HEK293 (cell line): Measurements from ENCODE around the gene ERVMER34-1.

Experiments
- FEZF1 ChIP-seq: fragments of 450-650 bp; formaldehyde crosslinking; IDR thresholded peaks from 2 replicates; pipeline ENCODE4 v1.5.1; 2016; ENCODE audit warnings: missing biosample characterization, missing genetic modification characterization
- KLF1 ChIP-seq: fragments of 450-650 bp; formaldehyde crosslinking; IDR thresholded peaks from 2 replicates; pipeline ENCODE4 v1.5.1; 2016; ENCODE audit warnings: missing biosample characterization, missing genetic modification characterization
- KLF10 ChIP-seq: fragments of 450-650 bp; IDR thresholded peaks from 2 replicates; pipeline ENCODE4 v1.5.1; 2018; ENCODE audit warnings: missing biosample characterization, mild to moderate bottlenecking, missing genetic modification characterization
- PRDM10 ChIP-seq: fragments of 450-650 bp; formaldehyde crosslinking; IDR thresholded peaks from 2 replicates; pipeline ENCODE4 v1.5.1; 2016; ENCODE audit warnings: missing biosample characterization, missing genetic modification characterization
- WT1 ChIP-seq: fragments of 450-650 bp; formaldehyde crosslinking; IDR thresholded peaks from 2 replicates; pipeline ENCODE4 v1.5.1; 2016; ENCODE audit warnings: missing biosample characterization, missing genetic modification characterization
- ZBTB10 ChIP-seq: fragments of 450-650 bp; formaldehyde crosslinking; IDR thresholded peaks from 2 replicates; pipeline ENCODE4 v1.5.1; 2016; ENCODE audit warnings: missing biosample characterization, missing genetic modification characterization
- ZBTB17 ChIP-seq: fragments of 450-650 bp; formaldehyde crosslinking; IDR thresholded peaks from 2 replicates; pipeline ENCODE4 v1.5.1; 2016; ENCODE audit warnings: missing biosample characterization, missing genetic modification characterization
- ZBTB20 ChIP-seq: fragments of 450-650 bp; formaldehyde crosslinking; IDR thresholded peaks from 2 replicates; pipeline ENCODE4 v1.5.1; 2016; ENCODE audit warnings: missing biosample characterization, missing genetic modification characterization
- ZBTB7A ChIP-seq: fragments of 450-650 bp; formaldehyde crosslinking; IDR thresholded peaks from 2 replicates; pipeline ENCODE4 v1.5.1; 2016; ENCODE audit warnings: low read depth, missing biosample characterization, missing genetic modification characterization
- ZEB2 ChIP-seq: fragments of 450-650 bp; formaldehyde crosslinking; IDR thresholded peaks from 2 replicates; pipeline ENCODE4 v1.5.1; 2016; ENCODE audit warnings: missing biosample characterization, missing genetic modification characterization
- ZNF112 ChIP-seq: fragments of 450-650 bp; formaldehyde crosslinking; IDR thresholded peaks from 2 replicates; pipeline ENCODE4 v1.5.0; 2017; ENCODE audit warnings: missing biosample characterization, missing genetic modification characterization
- ZNF155 ChIP-seq: fragments of 450-650 bp; formaldehyde crosslinking; IDR thresholded peaks from 2 replicates; pipeline ENCODE4 v1.5.1; 2016; ENCODE audit warnings: missing biosample characterization, missing genetic modification characterization
- ZNF19 ChIP-seq: fragments of 450-650 bp; formaldehyde crosslinking; IDR thresholded peaks from 2 replicates; pipeline ENCODE4; 2016; ENCODE audit warnings: missing biosample characterization, missing genetic modification characterization, low read depth
- ZNF335 ChIP-seq: fragments of 450-650 bp; formaldehyde crosslinking; conservative IDR thresholded peaks from 2 replicates; pipeline ENCODE4 v1.5.1; 2016; ENCODE audit warnings: missing biosample characterization, missing genetic modification characterization
- ZNF354C ChIP-seq: fragments of 450-650 bp; formaldehyde crosslinking; IDR thresholded peaks from 2 replicates; pipeline ENCODE4 v1.5.1; 2016; ENCODE audit warnings: missing biosample characterization, missing genetic modification characterization, low read depth, borderline replicate concordance
- ZNF394 ChIP-seq: fragments of 450-650 bp; formaldehyde crosslinking; IDR thresholded peaks from 2 replicates; pipeline ENCODE4 v1.5.1; 2016; ENCODE audit warnings: missing biosample characterization, missing genetic modification characterization, mild to moderate bottlenecking, moderate library complexity, borderline replicate concordance
- ZNF510 ChIP-seq: fragments of 450-650 bp; formaldehyde crosslinking; IDR thresholded peaks from 2 replicates; pipeline ENCODE4 v1.5.1; 2018; ENCODE audit warnings: mild to moderate bottlenecking, missing genetic modification characterization, missing biosample characterization; ENCODE audit not compliant: insufficient replicate concordance
- ZNF548 ChIP-seq: fragments of 450-650 bp; formaldehyde crosslinking; IDR thresholded peaks from 2 replicates; pipeline ENCODE4 v1.5.1; 2016; ENCODE audit warnings: missing biosample characterization, missing genetic modification characterization
- ZNF645 ChIP-seq: fragments of 450-650 bp; formaldehyde crosslinking; IDR thresholded peaks from 2 replicates; pipeline ENCODE4; 2016; ENCODE audit warnings: missing biosample characterization, missing genetic modification characterization
- ZNF660 ChIP-seq: fragments of 450-650 bp; IDR thresholded peaks from 2 replicates; pipeline ENCODE4 v1.5.1; 2018; ENCODE audit warnings: missing biosample characterization, mild to moderate bottlenecking, missing genetic modification characterization
- ZNF791 ChIP-seq: fragments of 450-650 bp; formaldehyde crosslinking; IDR thresholded peaks from 2 replicates; pipeline ENCODE4 v1.5.1; 2016; ENCODE audit warnings: missing biosample characterization, missing genetic modification characterization
- ZSCAN23 ChIP-seq: fragments of 450-650 bp; formaldehyde crosslinking; IDR thresholded peaks from 2 replicates; pipeline ENCODE4 v1.5.1; 2016; ENCODE audit warnings: missing biosample characterization, missing genetic modification characterization
- TF ChIP-seq, protein P1 (sequence below): fragments of 450-650 bp; formaldehyde crosslinking; IDR thresholded peaks from 2 replicates; pipeline ENCODE4 v1.5.1; 2016; ENCODE audit warnings: missing biosample characterization, missing genetic modification characterization
- TF ChIP-seq, protein P2 (sequence below): fragments of 450-650 bp; formaldehyde crosslinking; IDR thresholded peaks from 2 replicates; pipeline ENCODE4 v1.5.1; 2016; ENCODE audit warnings: missing biosample characterization, missing genetic modification characterization

ERVMER34-1 gene

GRCh38 chr4:52721968-52722815 lies 29.0 kb downstream of the ERVMER34-1 start (continued):
- TF ChIP-seq KLF10 (peak; percentile 59; the same call in 1 of the 2 replicates), ZEB2 (tag by site-specific recombination) (0 out of 2 replicates have a peak, but pooled peaks have one; percentile 38), ZSCAN23 (no peak), ZNF791 (tag by site-specific recombination) (no peak), FEZF1 (no peak), ZNF354C (tag by site-specific recombination) (no peak), ZBTB10 (tag by site-specific recombination) (peak; percentile 19; the same call in 1 of the 2 replicates), ZNF660 (tag by site-specific recombination) (0 out of 2 replicates have a peak, but pooled peaks have one; percentile 25), ZBTB17 (tag by site-specific recombination) (peak; percentile 15; the same call in 1 of the 2 replicates), ZNF510 (tag by site-specific recombination) (no peak), PRDM10 (tag by site-specific recombination) (peak; percentile 57), ZBTB20 (peak; percentile 87), ZNF155 (tag by site-specific recombination) (no peak), ZNF335 (tag by site-specific recombination) (peak; percentile 77), ZNF112 (no peak), ZBTB7A (tag by site-specific recombination) (no peak), ZNF19 (no peak), KLF1 (peak; percentile 68), WT1 (tag by site-specific recombination) (0 out of 2 replicates have a peak, but pooled peaks have one; percentile 19), ZNF394 (tag by site-specific recombination) (peak; percentile 51; the same call in 1 of the 2 replicates), ZNF645 (tag by site-specific recombination) (no peak), ZNF548 (no peak)
- TF ChIP-seq, protein P1, sequence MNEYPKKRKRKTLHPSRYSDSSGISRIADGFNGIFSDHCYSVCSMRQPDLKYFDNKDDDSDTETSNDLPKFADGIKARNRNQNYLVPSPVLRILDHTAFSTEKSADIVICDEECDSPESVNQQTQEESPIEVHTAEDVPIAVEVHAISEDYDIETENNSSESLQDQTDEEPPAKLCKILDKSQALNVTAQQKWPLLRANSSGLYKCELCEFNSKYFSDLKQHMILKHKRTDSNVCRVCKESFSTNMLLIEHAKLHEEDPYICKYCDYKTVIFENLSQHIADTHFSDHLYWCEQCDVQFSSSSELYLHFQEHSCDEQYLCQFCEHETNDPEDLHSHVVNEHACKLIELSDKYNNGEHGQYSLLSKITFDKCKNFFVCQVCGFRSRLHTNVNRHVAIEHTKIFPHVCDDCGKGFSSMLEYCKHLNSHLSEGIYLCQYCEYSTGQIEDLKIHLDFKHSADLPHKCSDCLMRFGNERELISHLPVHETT (tag by site-specific recombination), result 0 out of 2 replicates have a peak, but pooled peaks have one; percentile 44
- TF ChIP-seq, protein P2, sequence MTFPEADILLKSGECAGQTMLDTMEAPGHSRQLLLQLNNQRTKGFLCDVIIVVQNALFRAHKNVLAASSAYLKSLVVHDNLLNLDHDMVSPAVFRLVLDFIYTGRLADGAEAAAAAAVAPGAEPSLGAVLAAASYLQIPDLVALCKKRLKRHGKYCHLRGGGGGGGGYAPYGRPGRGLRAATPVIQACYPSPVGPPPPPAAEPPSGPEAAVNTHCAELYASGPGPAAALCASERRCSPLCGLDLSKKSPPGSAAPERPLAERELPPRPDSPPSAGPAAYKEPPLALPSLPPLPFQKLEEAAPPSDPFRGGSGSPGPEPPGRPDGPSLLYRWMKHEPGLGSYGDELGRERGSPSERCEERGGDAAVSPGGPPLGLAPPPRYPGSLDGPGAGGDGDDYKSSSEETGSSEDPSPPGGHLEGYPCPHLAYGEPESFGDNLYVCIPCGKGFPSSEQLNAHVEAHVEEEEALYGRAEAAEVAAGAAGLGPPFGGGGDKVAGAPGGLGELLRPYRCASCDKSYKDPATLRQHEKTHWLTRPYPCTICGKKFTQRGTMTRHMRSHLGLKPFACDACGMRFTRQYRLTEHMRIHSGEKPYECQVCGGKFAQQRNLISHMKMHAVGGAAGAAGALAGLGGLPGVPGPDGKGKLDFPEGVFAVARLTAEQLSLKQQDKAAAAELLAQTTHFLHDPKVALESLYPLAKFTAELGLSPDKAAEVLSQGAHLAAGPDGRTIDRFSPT (tag by site-specific recombination), result no peak
